ENCODE data around the gene CELA1.

CELA1 gene

DNA sequence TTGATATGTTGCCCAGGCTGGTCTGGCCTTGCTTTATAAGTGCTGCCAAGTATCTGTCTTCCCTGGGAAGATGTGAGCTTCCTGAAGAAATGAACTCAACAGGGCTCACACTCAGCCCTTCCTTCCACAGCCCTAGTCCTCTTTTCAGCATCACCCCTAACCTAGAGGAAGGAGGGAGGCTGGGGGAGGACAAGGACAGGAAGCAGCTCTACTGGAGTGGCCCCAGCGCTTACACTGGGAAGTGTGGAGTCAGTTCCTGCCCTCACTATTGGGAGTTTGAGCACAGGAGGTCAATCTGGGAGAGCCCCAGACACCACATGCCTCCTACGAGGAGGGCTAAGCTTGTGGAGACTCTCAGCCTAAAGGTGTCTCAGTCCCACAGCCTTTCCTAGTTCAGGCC, 27.9 kb upstream of the CELA1 start:
- DNase-seq, result no peak

DNA sequence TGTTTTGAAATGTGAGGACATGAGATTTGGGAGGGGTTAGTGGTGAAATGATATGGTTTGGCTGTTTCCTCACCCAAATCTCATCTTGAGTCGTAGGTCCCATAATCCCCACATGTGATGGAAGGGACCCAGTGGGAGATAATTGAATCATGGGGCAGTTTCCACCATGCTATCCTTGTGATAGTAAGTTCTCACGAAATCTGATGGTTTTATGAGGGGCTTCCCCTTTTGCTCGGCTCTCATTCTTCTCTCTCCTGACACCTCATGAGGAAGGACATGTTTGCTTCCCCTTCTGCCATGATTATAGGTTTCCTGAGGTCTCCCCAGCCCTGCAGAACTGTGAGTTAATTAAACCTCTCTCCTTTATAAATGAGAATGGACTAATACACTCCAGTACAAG, 26.7 kb upstream of the CELA1 start:
- no peak for DNase-seq

DNA sequence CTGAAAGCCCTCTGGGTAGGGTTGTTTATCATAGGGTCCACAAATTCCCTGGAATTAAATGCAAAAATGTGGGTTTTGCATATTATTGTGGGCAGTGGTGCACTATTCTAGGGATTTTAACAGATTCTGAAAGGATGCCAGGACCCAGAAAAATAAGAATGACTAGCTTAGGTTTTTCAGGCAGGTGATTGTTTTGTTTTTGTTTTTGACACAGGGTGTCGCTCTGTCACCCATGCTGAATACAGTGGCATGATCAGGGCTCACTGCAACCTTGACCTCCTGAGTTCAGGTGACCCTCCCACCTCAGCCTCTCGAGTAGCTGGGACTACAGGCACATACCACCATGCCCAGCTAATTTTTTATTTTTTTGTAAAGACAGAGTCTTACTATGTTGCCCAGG, 25.5 kb upstream of the CELA1 start:
- DNase-seq, result no peak

- no peak for DNase-seq
Observed at GRCh38 chr12:51371295-51371953, 24.9 kb upstream of the CELA1 start.

DNA sequence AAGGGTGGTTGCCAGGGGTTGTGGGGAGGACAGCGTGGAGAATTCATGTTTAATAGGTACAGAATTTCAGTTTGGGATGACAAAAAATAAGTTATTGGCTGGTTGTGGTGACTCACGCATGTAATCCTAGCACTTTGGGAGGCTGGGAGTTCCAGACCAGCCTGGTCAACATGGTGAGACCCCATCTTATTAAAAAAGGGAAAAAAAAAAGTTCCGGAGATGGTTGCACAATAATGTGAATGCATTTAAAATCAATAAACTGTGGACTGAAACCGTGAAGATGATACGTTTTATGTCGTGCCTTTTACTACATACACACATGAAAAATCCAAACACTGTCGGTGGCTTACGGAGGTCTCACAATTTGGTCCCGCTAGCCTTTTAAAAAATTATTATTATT, 24.2 kb upstream of the CELA1 start:
- no peak for DNase-seq

GRCh38 chr12:51369581-51369980, 23.1 kb upstream of the CELA1 start:
- no peak for DNase-seq

- no peak for DNase-seq
Observed at GRCh38 chr12:51368640-51369517, 22.4 kb upstream of the CELA1 start.

DNA sequence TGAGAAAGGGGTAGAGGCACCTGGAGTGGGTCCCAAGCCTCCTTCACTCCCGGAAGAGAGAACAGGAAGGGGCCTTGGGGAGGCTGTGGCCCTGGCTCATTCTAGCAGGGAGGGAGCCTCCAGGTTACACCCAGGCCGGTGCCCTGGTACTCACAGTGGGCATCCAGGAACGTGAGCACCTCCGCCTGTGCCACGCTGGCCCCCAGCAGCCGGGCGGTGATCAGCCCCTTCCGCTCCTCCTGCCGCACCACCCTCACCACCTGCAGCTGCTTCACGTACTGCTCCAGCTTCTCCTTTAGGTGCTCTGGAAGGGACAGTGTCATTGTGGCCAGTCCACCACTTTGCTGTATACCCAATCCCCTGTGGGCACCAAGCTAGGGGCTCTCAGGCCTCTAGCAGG, 18.8 kb upstream of the CELA1 start:
- no peak for DNase-seq

DNA sequence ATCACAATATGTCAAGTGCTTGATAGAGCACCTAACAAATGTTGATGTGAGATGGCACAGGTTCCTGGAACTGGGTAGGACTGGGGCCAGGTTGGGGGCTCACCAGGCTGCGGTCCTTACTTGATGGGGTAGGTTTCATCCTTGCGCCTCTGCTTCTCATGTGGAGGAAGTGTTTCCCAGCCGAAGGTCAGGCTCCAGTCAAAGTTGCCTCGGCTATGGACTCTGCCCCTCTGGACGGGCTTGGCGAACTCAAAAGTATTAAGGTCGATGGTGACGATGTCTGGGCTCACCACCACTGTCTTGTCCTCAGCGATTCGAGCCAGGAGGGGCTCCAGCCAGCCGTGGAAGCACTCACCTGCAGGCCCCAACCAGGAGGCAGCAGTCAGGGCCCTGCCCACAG, 17.5 kb upstream of the CELA1 start:
- DNase-seq, result no peak

- DNase-seq, result no peak
Observed at GRCh38 chr12:51362747-51363342, 16.4 kb upstream of the CELA1 start.

DNA sequence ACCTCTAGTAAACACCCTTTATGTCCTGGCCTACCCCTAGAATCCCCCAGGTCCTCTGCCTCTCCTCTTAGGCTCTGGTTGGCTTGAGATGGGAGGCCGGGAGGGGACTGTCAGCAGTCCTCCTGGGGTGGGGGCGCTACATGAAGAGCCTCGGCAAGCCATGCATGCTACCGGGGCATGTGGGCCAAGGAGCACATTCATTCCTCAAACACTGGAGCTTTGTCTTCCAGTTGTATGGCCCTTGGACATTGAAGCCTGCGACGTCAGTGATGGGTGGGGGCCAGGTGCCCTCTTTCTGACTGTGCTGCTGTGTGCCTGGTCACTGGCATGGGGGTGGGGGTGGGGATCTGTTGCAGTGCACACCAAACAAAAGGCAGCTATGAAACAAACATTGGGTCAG, 15.8 kb upstream of the CELA1 start:
- no peak for DNase-seq

DNA sequence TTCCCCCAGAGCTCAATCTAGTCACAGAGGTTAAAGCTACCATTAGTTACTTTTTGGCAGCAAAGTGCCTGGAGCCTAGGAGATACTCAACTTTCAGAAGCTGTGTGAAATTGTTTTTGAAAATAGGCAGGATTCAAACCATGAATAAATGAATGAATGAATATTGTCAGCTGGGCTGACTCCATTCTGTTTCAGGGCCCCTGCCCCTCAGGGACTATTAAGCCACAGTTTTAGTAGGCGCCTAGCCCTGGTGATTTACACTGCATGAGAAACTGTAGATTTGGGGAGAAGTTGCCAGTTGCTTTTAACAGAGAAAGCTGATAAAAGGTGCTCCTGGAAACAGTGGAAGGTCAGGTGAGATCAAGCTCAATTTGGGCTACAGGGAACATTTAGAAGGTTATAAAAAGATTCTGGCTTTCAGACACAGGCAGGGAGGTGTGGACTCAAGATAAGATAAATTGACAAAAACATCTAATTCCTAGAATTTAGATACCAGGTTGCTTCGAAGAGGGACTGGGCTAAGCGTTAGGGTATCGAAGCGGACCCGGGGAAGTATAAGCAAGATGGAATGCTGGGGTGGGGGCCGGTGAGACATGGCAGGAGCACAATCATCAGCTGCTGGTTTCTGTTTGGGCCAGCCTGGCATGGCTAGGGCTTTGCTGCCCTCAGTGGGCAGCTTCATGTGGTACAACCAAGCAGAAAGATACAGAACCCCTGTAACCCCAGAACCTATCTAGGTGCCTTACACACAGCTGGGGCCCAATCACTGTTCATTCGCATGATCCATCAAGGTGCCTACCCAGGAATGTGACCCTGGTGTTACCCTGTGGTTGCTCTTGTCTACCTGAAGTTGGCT, 14.9 kb upstream of the CELA1 start:
- no peak for DNase-seq

DNA sequence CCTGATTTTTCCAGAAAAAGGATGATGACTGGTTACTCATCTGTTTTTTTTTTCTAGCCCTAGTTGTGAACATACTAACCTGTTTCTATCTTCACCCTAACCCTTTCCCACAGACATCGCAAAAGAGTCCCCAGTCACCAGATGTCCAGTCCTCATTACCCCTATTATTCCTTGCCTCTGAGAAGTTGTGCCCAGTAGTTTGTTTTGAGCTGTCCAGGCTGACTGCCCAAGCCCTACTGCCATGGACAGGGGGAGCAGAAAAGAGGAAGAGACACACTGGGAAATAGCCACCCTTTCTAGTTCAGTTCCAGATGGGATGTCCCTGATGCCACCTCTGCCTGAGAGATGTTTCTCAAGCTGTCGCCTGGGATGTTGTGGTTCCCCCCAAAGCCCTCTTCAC, 13.8 kb upstream of the CELA1 start:
- no peak for DNase-seq

DNA sequence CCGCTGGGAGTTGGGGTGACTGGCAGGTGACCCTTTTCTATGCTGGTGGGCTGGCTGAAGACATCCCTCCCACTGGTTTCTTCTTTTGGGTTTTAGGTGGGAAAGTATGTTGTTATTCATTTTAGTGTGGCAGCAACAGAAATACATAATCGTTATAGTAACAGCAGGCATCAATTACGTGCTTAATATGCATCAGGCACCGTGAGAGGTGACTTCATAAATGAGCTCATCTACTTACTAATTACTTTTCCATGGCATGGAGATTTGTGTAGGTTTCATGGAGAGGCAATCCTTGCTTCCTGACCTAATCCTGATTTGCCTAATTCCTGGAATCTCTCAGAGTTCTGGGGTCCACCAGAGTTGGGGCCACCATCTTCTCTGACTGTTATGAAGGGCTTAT, 13.4 kb upstream of the CELA1 start:
- DNase-seq, result no peak

DNA sequence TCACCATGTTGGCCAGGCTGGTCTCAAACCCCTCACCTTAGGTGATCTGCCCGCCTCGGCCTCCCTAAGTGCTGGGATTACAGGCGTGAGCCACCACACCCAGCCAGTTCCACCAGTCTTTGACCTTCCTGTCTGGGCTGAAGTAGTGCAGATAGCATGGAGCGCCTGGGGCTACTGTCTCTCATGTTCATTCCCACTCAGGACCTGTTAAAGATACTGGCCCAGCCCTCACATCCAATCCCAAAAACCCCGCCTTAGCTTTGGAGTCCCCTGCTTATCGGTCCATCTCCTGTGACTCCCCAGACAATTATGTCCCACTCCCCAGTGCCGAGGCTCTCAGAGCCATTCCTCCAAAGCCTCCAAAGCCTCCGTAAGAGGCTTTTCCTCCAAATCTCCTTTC, 12.0 kb upstream of the CELA1 start:
- no peak for DNase-seq

- DNase-seq, result no peak
Observed at GRCh38 chr12:51357374-51358047, 11.0 kb upstream of the CELA1 start.

DNA sequence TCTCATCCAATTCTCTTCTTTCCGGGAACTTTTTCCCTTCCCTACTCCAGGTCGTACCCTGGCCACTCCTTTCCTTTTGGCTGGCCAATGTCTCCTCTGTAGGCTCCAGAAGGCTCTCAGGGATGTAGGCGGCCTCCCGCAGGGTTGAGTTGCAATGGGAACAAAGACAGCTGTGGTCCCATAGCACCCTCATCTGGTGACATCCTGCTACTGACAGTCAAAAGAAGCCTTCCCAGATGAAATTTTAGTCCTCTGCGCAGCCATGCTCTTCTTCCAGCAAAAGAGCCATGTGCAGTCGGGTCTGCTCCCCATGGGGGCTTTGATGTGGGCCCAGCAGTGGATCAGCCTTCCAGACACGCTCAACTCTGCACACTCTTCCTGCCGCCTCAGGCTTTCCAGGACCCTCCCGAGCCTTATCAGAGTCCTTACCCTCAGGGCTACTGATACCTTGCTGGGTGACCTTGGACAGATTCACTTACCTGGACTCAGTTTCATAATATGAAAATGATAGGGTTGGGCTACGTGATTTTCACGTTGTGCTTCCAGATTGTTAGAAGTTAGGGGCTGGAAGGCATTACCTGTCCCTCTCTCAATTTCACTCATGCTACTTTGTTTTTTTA, 5.5 kb upstream of the CELA1 start:
- DNase-seq, result peak; percentile 14

DNA sequence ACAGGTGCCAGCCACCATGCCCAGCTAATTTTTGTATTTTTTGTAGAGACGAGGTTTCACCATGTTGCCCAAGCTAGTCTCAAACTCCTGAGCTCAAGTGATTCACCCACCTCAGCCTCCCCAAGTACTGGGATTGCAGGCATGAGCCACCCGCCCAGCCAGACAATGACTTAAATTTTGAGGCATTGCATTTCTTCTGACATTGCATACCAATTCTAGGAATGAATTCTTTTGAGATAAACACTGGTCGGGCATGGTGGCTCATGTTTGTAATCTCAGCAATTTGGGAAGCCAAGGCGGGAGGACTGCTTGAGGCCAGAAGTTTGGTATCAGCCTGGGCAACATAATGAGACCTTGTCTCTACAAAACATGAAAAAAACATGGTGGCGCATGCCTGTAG, 2.5 kb upstream of the CELA1 start:
- DNase-seq, result no peak

- no peak for DNase-seq
Observed at GRCh38 chr12:51348116-51348515, 1.6 kb upstream of the CELA1 start.

DNA sequence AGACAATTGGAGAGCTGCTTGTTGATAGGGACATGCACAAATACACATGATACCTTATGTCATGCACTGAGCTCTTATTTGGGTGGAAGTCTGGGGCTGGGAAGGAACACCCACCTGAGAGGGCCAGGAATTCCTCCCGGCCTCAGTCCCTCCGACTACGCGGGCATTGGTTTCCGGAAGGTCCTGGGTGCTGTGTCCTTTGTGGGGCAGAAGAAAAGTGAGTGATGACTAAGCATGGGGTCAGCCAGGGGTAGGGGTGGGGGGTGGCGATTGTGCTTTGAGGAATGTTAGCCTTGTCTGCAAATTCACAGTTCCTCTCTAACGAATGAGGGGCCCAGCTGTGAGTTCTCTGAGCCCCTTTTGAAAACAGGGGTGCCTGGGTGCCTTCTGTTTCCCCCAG, 798 bp downstream of the CELA1 start:
- no peak for DNase-seq

DNA sequence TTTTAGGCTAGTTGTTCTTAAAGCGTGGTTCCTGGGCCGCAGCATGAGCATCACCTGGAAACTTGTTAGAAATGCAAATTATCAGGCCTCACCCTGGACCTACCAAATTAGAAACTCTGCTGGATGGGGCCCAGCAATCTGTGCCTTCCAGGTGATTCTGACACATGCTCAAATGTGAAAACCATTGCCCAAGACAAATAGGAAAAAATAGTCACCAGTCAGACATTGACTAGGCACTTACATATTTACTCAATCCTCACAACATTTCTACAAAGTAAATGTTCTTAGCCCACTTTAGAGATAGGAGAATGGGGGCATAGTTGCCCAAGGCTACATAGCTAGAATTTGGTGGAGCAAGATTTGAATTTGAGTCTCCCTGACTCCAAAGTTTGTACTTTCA, 3.3 kb downstream of the CELA1 start:
- DNase-seq, result no peak

DNA sequence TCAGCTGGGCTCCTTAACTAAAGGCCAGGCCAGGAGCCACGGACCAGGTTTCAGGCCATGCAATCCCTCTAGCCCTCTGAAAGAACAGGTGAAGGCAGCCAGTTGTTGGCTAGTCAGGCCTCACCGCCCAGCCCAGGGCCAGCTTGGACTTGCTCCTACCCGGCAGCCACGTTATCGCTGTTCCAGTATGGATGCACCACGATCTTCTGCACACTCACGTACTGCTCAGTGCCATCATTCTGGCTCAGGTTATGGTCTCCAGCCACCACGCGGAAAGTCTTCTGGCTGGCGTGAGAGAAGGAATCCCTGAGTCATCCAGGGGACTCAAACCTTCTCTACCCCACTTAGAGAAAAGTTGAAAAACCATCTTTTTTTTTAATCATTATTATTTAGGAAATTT, 4.1 kb downstream of the CELA1 start:
- no peak for DNase-seq

All from NCI-H1105 treated with DMSO at 0.1 percent for 48 hours (cell line).